Spleen (tissue), 7 donors: ENCODE data around the gene SLC26A11.
A peak's percentile ranks its signal among the peaks of the same experiment; 100 is the strongest.

Source experiments
- CTCF ChIP-seq, 11 experiments: fragments of 200-600 bp in 7 of 11; fragments of 450-650 bp in 4 of 11; sonication (generic) in 4 of 11; IDR thresholded peaks in 8 of 11; conservative IDR thresholded peaks in 3 of 11; 1 replicate in 7 of 11; 2 replicates in 4 of 11; pipeline versions ENCODE4 v1.4.0 to v1.8.0; 2016 to 2021; ENCODE audit warnings: antibody characterized with exemption in 11 of 11, inconsistent platforms in 4 of 11, mild to moderate bottlenecking in 1 of 11
- POLR2A ChIP-seq, 3 donors: fragments of 450-650 bp; IDR thresholded peaks; one replicate each; pipeline ENCODE4 v1.5.1; 2017; ENCODE audit warnings: antibody characterized with exemption in 3 of 3, mild to moderate bottlenecking in 1 of 3
- POLR2AphosphoS5 ChIP-seq, 3 donors: sonication (generic); formaldehyde crosslinking; IDR thresholded peaks; one replicate each; pipeline ENCODE4 v1.5.1; 2017; ENCODE audit warnings: antibody characterized with exemption in 3 of 3
- donor health status: DM: no; HTN: no; CAD: no; lungs with moderate emphysema.
- donor health status: DM: no; HTN: no; CAD: no.
- donor health status: DM: no; HTN: no; CAD: no.

GRCh38 chr17:80214012-80214877 lies 6.0 kb upstream of the SLC26A11 start:
- no peak for TF ChIP-seq CTCF (IDR thresholded peaks at IDR 0.05 in 8 of 11, conservative IDR thresholded peaks at IDR 0.05 in 3 of 11)
- peak in 1 of 3 donors; percentile 5 for TF ChIP-seq POLR2AphosphoS5 (IDR thresholded peaks at IDR 0.05)
- no peak for TF ChIP-seq POLR2A (IDR thresholded peaks at IDR 0.05)
